HG02973 (cell line): ENCODE data around the gene TMEM217.

ENCODE experiments used
- ATAC-seq: cut with Tn5 transposase; IDR thresholded peaks from one replicate; pipeline ENCODE4 v1.9.1; 2021; ENCODE audit warnings: moderate library complexity; ENCODE audit not compliant: unreplicated experiment

Gene TMEM217

GRCh38 chr6:37244430-37245310 is 13.3 kb downstream of the TMEM217 start:
- ATAC-seq: no peak

DNA sequence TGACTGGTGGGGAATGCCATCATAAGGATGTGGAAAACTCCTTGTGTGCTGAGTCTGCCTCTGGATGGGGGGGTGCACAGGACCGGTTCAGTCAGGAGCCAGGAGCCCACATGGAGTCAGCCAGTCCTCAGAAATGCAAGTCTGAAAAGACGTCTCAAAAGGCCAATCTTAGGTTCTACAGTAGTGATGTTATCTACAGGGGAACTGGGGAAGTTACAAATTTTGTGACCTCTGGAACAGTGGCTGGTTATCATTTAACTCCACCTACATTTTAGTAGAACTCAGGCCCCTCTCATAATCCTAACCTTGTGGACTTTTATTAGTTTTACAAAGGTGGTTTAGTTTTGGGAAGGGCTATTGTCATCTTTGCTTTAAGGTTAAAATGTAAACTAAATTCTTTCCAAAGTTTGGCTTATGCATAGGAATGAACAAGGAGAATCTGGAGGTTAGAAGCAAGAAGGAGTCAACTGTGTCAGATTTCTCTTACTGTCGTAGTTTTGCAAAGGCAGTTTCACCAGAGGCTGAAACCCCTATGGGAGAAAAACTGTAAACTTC is 14.1 kb downstream of the TMEM217 start:
- ATAC-seq: no peak

- no peak for ATAC-seq
Observed at GRCh38 chr6:37243131-37243815, 14.7 kb downstream of the TMEM217 start.

DNA sequence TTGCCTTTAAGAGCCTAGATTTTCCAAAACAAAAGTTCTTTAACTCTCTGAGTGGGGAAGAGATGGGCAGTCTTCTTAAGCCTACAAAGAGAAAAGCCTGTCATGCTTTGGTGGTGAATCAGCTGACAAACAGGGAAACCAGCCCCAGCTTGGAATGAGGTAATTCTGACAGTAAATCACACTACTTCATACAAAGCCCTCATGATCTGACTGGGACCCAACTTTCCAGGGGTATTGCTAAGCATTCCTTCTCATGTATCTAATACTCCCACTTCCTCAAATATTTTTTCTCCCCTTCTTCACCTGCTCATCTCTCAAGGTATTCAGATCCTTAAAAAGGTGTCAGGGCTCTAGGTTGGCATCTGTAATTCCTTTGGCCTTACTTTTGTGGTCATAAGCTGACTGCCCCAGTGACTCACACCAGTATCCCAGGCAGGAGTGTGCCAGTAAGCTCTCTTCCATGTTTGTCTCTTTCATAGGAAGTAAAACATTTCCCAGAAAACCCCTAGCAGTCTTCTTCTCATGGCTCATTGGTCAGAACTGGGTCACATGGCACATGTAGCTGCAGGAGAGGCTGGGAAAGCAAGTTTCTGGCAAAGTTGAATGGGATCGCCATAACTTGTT is 15.4 kb downstream of the TMEM217 start:
- no peak for ATAC-seq

- no peak for ATAC-seq
Observed at GRCh38 chr6:37241775-37242428, 16.0 kb downstream of the TMEM217 start.

DNA sequence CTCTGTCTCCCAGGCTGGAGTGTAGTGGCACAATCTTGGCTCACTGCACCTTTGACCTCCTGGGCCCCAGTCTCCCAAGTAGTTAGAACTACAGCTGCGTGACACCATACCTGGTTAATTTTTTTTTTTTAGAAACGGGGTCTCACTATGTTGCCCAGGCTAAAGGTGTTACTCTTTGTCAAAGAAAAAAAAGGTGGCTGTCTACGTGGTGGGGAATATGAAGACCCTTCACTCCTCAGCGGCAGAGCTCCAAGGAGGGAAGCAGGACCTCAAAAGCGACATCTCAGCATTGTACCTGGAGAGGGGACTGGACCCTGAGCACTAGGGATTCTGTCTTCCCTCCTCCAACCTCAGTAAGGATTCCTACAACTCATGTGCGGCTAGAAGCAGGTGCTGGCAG is 16.8 kb downstream of the TMEM217 start:
- ATAC-seq: no peak

- peak; percentile 71 for ATAC-seq
Observed at GRCh38 chr6:37239950-37240713, 17.8 kb downstream of the TMEM217 start.

DNA sequence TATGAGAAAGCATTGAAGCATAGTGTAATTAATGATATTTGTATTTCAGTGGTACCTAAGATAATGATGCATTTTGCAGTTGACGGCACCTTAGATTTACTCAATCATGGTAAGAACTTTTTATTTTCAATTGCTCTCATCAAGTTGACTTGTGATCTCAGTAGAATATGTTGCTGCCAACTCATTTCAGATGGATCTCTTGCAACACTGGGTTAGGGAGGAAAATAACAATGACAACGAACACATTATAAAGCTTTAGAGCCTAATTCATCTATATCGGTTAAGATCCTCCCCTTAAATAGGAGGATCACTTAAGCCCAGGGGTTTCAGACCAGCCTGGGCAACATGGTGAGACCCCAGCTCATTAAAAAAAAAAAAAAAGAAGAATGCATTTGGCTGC is 18.4 kb downstream of the TMEM217 start:
- no peak for ATAC-seq

- ATAC-seq: no peak
Observed at GRCh38 chr6:37238381-37238780, 19.6 kb downstream of the TMEM217 start.

GRCh38 chr6:37237789-37238188 is 20.2 kb downstream of the TMEM217 start:
- no peak for ATAC-seq

GRCh38 chr6:37236921-37237320 is 21.0 kb downstream of the TMEM217 start:
- ATAC-seq: no peak

DNA sequence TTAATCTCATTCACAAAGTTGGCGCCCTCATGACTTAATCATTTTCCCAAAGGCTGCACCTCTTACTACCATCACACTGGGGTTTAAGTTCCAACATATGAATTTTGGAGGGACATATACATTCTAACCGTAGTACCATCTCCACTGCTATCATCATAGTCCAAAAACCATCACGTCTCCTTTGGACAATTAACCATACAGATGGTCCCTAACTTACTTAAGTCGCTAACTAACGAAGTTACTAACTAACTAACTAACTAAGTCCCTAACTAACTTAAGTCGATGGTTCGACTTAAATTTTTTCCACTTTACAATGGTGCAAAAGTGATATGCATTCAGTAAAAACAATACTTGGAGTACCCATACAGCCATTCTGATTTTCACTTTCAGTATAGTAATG is 24.4 kb downstream of the TMEM217 start:
- ATAC-seq: no peak

GRCh38 chr6:37232430-37233017 is 25.4 kb downstream of the TMEM217 start:
- no peak for ATAC-seq

DNA sequence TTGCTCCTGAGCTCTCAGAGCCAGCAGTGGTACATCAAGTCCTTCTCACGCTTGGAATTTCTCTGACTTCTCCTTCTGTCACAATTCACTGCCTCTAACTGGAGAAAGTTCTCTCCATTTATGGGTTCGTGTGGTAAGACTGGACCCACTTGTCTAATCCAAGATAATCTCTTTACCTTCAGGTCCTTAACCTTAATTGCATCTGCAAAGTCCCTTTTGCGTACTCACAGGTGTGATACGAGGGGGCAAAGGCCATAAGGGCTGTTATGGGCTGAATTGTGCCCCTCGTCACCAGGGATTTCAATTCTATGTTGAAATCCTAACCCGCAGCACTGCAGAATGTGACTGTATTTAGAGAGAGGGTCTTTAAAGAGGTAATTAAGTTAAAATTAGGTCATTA is 27.8 kb downstream of the TMEM217 start:
- ATAC-seq: no peak

DNA sequence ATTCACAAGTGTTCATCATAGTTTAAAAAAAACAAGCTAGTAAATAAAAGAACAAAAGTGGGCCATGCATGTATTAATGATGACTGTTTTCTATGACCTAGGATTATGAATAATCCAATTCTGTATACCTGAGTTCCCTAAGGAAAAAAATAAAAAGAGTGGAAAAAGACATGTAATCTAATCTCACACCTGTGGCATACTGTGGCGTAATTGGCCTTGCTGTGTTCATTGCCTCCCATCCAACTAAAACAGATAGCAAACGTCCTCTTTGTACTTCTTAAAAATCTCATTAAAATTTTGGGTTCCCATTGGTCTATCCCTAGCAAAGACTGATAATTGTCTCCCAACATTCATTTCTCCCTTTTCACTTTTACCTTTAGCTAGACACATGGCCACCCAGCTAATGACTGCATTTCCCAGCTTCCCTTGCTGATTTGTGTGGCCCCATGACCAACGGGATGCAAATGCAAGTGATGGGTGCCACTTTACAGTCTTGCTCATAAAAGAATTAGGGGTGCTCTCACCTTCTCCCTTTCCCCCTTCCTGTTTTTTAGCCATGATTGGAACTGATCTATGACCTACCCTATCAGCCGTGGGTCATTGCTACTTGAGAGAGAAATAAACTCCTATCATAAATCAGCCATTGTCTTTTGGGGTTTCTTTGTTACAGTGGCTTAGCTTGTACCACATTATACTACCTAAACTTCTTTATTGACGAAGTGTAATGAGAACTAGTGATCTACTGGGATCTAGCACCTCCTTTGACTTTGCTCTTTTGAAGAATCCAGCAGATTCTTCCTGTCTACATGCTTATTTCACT is 32.4 kb downstream of the TMEM217 start:
- ATAC-seq: no peak

DNA sequence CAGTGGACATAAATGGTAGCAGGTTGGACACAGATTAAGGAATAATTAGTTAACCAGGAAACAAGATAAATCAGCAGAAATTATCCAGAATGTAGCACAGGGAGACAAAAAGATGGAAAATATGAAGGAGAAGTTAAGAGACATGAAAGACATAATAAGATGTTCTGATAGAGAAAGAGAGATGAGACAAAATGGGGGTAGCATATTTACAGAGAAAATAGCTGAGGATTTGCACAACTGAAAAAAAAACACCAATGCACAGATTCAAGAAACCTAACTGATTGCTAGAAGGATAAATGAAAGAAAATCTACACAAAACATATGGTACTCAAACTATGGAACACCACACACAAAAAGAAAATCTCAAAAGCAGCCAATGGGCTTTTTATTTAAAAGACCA is 35.0 kb downstream of the TMEM217 start:
- no peak for ATAC-seq

- ATAC-seq: peak; percentile 87
Observed at GRCh38 chr6:37222125-37222967, 35.6 kb downstream of the TMEM217 start.

- no peak for ATAC-seq
Observed at GRCh38 chr6:37221585-37222124, 36.3 kb downstream of the TMEM217 start.
